Measurements from ENCODE around the gene C19orf18.

The C19orf18 gene

DNA sequence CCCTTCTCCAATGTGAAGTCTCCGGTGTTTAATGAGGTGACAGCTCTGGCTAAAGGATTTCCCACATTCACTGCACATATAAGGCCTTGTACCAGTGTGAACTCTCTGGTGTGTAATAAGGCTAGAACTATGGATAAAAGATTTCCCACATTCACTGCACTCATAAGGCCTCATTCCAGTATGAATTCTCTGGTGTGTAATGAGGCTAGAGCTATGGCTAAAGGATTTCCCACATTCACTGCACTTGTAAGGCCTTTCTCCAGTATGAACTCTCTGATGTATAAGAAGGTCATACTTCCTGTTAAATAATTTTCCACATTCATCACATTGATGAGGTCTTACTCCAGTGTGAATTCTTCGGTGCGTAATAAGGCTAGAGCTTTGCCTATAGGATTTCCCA, 32.7 kb downstream of the C19orf18 start:
- no peak for DNase-seq (ENCODE audit: low spot score)
- TF ChIP-seq, protein P1, sequence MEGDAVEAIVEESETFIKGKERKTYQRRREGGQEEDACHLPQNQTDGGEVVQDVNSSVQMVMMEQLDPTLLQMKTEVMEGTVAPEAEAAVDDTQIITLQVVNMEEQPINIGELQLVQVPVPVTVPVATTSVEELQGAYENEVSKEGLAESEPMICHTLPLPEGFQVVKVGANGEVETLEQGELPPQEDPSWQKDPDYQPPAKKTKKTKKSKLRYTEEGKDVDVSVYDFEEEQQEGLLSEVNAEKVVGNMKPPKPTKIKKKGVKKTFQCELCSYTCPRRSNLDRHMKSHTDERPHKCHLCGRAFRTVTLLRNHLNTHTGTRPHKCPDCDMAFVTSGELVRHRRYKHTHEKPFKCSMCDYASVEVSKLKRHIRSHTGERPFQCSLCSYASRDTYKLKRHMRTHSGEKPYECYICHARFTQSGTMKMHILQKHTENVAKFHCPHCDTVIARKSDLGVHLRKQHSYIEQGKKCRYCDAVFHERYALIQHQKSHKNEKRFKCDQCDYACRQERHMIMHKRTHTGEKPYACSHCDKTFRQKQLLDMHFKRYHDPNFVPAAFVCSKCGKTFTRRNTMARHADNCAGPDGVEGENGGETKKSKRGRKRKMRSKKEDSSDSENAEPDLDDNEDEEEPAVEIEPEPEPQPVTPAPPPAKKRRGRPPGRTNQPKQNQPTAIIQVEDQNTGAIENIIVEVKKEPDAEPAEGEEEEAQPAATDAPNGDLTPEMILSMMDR (conservative IDR thresholded peaks at IDR 0.05; ENCODE audit: low read depth): no peak
- POLR2A ChIA-PET (ENCODE audit: low non-redundant PET): no interaction called here
- CTCF ChIA-PET: interaction anchor here (0.7 kb wide), 1 partner anchor 505 kb away, joined by 3 read pairs; no protein-coding TSS in a partner anchor
- H3K27ac ChIP-seq: no peak overlapping the region

DNA sequence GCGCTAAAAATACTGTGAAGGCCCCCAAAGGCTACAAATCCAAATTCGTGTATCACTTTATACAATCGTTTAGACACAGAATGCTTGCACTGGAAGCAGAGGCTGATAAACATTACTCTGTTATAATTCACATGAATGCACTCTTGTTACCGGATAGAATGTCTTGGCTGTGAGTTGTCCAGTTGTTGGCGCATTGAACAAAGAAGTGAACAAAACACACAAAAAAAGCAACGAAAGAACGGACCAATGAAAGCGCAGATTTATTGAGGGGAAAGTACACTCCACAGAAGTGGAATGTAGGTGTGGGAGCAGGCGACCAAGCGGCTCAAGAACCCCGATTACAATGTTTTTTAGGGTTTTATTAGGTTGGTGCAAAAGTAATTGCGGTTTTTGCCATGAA, 38.6 kb downstream of the C19orf18 start:
- no peak overlapping the region for H3K27ac ChIP-seq
- TF ChIP-seq, protein P1 (conservative IDR thresholded peaks at IDR 0.05; ENCODE audit: low read depth): no peak
- CTCF ChIA-PET: interaction anchor here (0.7 kb wide), 1 partner anchor 971 kb away, joined by 3 read pairs; no protein-coding TSS in a partner anchor
- no peak for DNase-seq (ENCODE audit: low spot score)
- POLR2A ChIA-PET (ENCODE audit: low non-redundant PET): interaction anchor here (0.8 kb wide), 1 partner anchor 247 kb away, joined by 8 read pairs; the partner anchor contains the start of gene ZNF274

DNA sequence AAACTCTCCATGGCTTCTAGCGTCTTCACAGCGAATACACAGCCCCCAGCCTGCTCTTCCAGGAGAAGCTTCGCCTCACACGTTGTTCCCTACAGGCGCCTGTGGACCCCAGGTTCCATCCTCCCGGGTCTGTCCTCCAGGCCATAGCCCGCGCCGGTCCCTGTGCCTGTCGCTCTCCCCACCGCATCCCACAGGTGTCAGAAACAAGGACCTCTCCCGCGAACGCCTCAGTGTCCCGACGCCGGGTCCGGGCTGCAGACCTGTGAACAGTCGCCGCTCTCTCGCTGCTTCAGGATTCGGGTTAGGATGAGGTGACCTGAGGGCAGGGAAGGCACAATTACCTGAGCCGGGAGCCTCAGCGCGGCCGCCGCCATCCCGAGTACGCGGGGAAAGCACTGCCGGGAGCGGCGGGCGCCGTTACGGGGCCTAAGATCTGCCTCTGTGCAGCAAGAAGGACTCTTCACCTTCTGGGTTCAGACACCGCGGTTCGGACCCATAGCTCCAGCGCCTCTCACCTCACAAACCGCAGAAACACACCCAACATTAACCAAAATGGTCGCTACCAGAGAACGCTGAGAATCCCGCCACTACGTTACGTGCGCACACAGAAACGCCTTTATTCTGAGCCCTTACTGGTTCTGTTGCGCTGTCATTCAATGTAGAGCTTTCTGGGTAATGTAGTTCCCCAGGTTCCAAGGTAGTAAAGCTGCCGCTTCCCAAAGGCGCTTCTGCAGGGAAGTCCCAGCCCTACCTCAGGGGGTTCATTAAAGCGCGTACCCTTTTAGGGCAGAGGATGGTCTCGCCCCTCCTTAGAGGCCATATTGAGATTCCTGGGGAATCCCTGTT, 39.3 kb downstream of the C19orf18 start, which contains the start of gene ZNF418:
Gene ZNF418, minus strand, starts transcription at position 583 of the 846 bp plus-strand sequence. CDS start 1,580 bp downstream, outside the sequence.
- POLR2A ChIA-PET (ENCODE audit: low non-redundant PET): interaction anchor here (0.6 to 0.8 kb wide), 2 partner anchors 75 to 248 kb away, joined by 3 to 8 read pairs; partner anchors contain the start of gene ZNF274
- H3K27ac ChIP-seq: no peak within 1 kb of the TSS
- peak; percentile 56 for DNase-seq (ENCODE audit: low spot score)
- TF ChIP-seq, protein P1 (conservative IDR thresholded peaks at IDR 0.05; ENCODE audit: low read depth): no peak
- CTCF ChIA-PET: interaction anchor here (0.7 kb wide), 1 partner anchor 970 kb away, joined by 3 read pairs; no protein-coding TSS in a partner anchor

DNA sequence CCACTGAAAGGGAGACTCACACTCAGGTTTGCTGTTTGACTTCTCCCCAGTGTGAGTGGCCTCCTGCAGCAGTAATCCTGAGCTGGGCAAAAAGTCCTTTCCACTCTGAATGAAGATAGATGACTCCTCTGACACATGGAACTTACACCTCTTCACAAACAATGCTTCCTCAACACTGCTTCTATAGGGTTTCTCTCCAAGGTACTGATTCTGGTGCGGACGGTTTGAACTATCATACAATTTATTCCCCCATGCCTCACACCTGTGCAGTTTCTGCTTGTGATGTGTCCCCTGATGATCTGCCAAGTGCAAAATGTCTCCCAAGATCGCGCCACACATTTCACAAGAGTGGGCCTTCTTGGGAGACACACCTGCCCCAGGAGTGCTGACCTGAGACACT, 46.7 kb downstream of the C19orf18 start:
- no peak overlapping the region for H3K27ac ChIP-seq
- CTCF ChIA-PET: no interaction called here
- TF ChIP-seq, protein P1 (conservative IDR thresholded peaks at IDR 0.05; ENCODE audit: low read depth): no peak
- DNase-seq (ENCODE audit: low spot score): no peak
- POLR2A ChIA-PET (ENCODE audit: low non-redundant PET): no interaction called here

DNA sequence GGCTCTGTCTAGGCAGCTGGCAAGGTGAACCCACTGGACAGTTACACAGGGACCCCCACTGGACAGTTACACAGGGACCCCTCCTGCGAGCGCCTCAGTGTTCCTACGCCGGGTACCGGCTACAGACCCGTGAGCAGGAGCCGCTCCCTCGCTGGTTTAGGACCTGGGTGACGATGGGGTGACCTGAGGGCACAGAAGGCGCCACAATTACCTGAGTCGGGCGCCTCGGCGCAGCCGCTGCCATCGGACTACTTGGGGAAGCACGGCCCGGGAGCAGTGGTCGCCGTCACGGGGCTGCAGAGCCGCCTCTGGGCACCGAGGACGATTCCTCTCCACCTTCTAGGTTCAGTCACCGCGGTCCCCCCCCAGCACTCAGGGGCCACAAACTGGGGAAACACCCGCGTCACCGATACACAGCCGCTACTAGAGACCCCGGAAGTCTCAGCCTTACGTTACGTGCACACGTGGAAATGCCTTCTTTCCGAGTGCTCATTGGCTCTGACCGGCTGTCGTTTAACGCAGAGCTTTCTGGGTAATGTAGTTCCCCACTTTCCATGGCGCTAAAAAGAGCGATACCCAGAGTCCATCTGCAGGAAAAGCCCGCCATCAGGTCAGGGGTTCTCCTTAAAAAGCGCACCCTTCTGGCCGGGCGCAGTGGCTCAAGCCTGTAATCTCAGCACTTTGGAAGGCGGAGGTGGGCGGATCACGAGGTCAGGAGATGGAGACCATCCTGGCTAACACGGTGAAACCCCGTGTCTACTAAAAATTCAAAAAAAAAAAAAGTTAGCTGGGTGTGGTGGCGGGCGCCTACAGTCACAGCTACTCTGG, 58.0 kb downstream of the C19orf18 start, which contains the start of gene ZNF417:
Gene ZNF417, minus strand, starts transcription at position 425 of the 828 bp plus-strand sequence. Its CDS starts 181 bp downstream, at position 244.
- DNase-seq (ENCODE audit: low spot score): peak; percentile 89
- ChIA-PET POLR2A (ENCODE audit: low non-redundant PET) (interaction anchor here (0.6 kb wide), 1 partner anchor 775 kb away, joined by 6 read pairs; no protein-coding TSS in a partner anchor), CTCF (interaction anchor here (0.6 to 1.3 kb wide), 3 partner anchors 15 to 238 kb away, joined by 3 to 4 read pairs (median 4); no protein-coding TSS in a partner anchor)
- H3K27ac ChIP-seq: peak within 1 kb of the TSS; percentile 76

DNA sequence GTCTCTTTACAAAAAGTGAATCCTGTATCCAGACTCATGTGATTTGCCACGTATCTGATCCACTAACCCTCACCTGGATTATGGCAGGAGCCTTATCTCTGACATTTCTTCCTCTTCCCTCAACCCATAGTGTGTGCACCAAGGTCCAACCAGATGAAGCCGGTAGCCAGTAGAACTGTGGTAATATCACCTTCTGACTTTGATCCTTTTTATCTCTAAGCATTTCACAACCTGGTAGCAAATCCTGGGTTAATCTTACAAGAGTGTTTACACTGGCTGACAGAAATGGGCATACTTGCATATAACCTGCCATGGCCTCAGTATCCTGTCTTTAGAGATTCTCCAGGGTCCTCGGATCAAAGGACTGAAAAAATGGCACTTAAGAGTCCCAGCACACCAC, 59.8 kb downstream of the C19orf18 start:
- POLR2A ChIA-PET (ENCODE audit: low non-redundant PET): no interaction called here
- no peak overlapping the region for H3K27ac ChIP-seq
- no peak for DNase-seq (ENCODE audit: low spot score)
- CTCF ChIA-PET: interaction anchor here (0.6 kb wide), 1 partner anchor 85 kb away, joined by 7 read pairs; no protein-coding TSS in a partner anchor
- TF ChIP-seq, protein P1 (conservative IDR thresholded peaks at IDR 0.05; ENCODE audit: low read depth): no peak

Measured in RWPE1 (cell line).